Measurements from ENCODE around the gene STX2.

Gene STX2

GRCh38 chr12:130826151-130826801 is 12.8 kb downstream of the STX2 start:
- ChIA-PET POLR2A (no interaction called here), CTCF (interaction anchor here (1.4 to 6.4 kb wide), 6 partner anchors 9 to 306 kb away, joined by 3 to 36 read pairs (median 6); no protein-coding TSS in a partner anchor)
- DNase-seq (ENCODE audit: extremely low spot score), result peak; percentile 53
- peak; percentile 51 for TF ChIP-seq CTCF (IDR thresholded peaks at IDR 0.05; ENCODE audit: control extremely low read depth, extremely low read depth, low read depth, missing control alignments)

GRCh38 chr12:130825771-130826150 is 13.3 kb downstream of the STX2 start:
- ChIA-PET CTCF (interaction anchor here (1.4 to 6.4 kb wide), 6 partner anchors 8 to 306 kb away, joined by 3 to 36 read pairs (median 6); no protein-coding TSS in a partner anchor), POLR2A (no interaction called here)
- no peak for TF ChIP-seq CTCF (IDR thresholded peaks at IDR 0.05; ENCODE audit: control extremely low read depth, extremely low read depth, low read depth, missing control alignments)
- DNase-seq (ENCODE audit: extremely low spot score), result no peak

- POLR2A ChIA-PET, result no interaction called here
- CTCF ChIA-PET, result interaction anchor here (1.2 to 2.4 kb wide), 7 partner anchors 8 to 793 kb away, joined by 3 to 16 read pairs (median 12); no protein-coding TSS in a partner anchor
- no peak for TF ChIP-seq CTCF (IDR thresholded peaks at IDR 0.05; ENCODE audit: control extremely low read depth, extremely low read depth, low read depth, missing control alignments)
- no peak for DNase-seq (ENCODE audit: extremely low spot score)
Observed at GRCh38 chr12:130819681-130820080, 19.4 kb downstream of the STX2 start.

GRCh38 chr12:130818635-130819576 is 20.1 kb downstream of the STX2 start:
- peak; percentile 91 for TF ChIP-seq CTCF (IDR thresholded peaks at IDR 0.05; ENCODE audit: control extremely low read depth, extremely low read depth, low read depth, missing control alignments)
- CTCF ChIA-PET, result interaction anchor here (1.2 to 4.0 kb wide), 9 partner anchors 8 to 71 kb away, joined by 3 to 20 read pairs (median 13); no protein-coding TSS in a partner anchor
- POLR2A ChIA-PET, result no interaction called here
- DNase-seq (ENCODE audit: extremely low spot score), result peak; percentile 93

- DNase-seq (ENCODE audit: extremely low spot score), result no peak
- TF ChIP-seq CTCF (IDR thresholded peaks at IDR 0.05; ENCODE audit: control extremely low read depth, extremely low read depth, low read depth, missing control alignments), result no peak
- ChIA-PET POLR2A (interaction anchor here (0.6 kb wide), 1 partner anchor 1924 kb away, joined by 4 read pairs; no protein-coding TSS in a partner anchor), CTCF (interaction anchor here (0.7 to 4.0 kb wide), 11 partner anchors 8 to 63 kb away, joined by 3 to 20 read pairs (median 6); no protein-coding TSS in a partner anchor)
Observed at GRCh38 chr12:130818272-130818634, 20.8 kb downstream of the STX2 start.

- TF ChIP-seq CTCF (IDR thresholded peaks at IDR 0.05; ENCODE audit: control extremely low read depth, extremely low read depth, low read depth, missing control alignments), result no peak
- POLR2A ChIA-PET, result interaction anchor here (0.6 kb wide), 1 partner anchor 1924 kb away, joined by 4 read pairs; no protein-coding TSS in a partner anchor
- CTCF ChIA-PET, result interaction anchor here (0.7 to 4.0 kb wide), 11 partner anchors 9 to 64 kb away, joined by 3 to 20 read pairs (median 6); no protein-coding TSS in a partner anchor
- no peak for DNase-seq (ENCODE audit: extremely low spot score)
Observed at GRCh38 chr12:130817804-130818203, 21.2 kb downstream of the STX2 start.

Measured in GM10248 (cell line).